ENCODE data around the gene PRKG2.

GRCh38 chr4:81173213-81173612 lies 41.8 kb downstream of the PRKG2 start:
- TF ChIP-seq CTCF (IDR thresholded peaks at IDR 0.05) = no peak
- no peak for TF ChIP-seq NFIC (IDR thresholded peaks at IDR 0.05; ENCODE audit: borderline replicate concordance)
- no peak for TF ChIP-seq YY1 (IDR thresholded peaks at IDR 0.05; ENCODE audit: low read depth)
- TF ChIP-seq MXI1 (IDR thresholded peaks at IDR 0.05; ENCODE audit: low read depth, low read length) = no peak
- TF ChIP-seq ELF1 (IDR thresholded peaks at IDR 0.05) = no peak
- TF ChIP-seq POLR2AphosphoS5 (IDR thresholded peaks at IDR 0.05; ENCODE audit: low read depth, low read length) = no peak
- no peak for TF ChIP-seq FOXJ3 (CRISPR knock-in tag; IDR thresholded peaks at IDR 0.05)
- TF ChIP-seq SIN3A (IDR thresholded peaks at IDR 0.05; ENCODE audit: borderline replicate concordance, low read depth, low read length) = no peak
- no peak for TF ChIP-seq RFX5 (IDR thresholded peaks at IDR 0.05; ENCODE audit: low read length)
